ENCODE measurements around the gene PTPRG. TPM values are rescaled to one million over a fixed set of nuclear protein-coding genes. Genes with fewer than 3 reads are reported as not detected.

Gene PTPRG
- total and polyA plus RNA-seq, 10 of the 15 experiments (the other 5 are each of a cell fraction or from before 2014, with no cell fraction given): 0.29 to 20.7 (median 1.4) TPM

DNA sequence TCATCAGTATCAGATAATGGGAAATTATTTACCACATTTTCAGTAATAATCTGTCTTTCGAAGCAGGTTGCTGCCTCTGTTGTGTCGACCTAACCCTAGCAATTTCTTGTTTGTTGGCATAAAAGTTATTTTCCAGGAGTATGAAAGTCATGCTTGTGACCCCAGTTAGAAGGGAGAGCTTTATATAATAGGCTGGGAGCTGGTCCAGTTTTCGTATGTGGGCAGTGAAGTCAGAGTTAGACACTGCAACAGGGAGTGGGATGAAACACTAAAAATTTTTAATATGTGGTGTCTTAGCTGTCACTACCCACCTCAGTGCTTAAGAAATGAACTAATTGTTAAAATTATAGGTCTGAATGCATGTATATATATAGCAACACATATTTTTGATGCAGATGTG lies 463.5 kb downstream of the PTPRG start:
- intact Hi-C loops (cut with micrococcal nuclease; ENCODE audit: unreplicated experiment): no loop called here
- POLR2A ChIA-PET: interaction anchor here (0.6 to 1.2 kb wide), 2 partner anchors 8 to 11 kb away, joined by 3 read pairs; no protein-coding TSS in a partner anchor
- DNase-seq (ENCODE audit: low read depth, low spot score) (no peak), FAIRE-seq (no peak), ATAC-seq (no peak)
- no peaks in the 10 kb centered on the region for H4K20me1 ChIP-seq (ENCODE audit: control insufficient read depth, insufficient read depth)
- 18% methylated on average over 3 of the region's 3 CpGs for WGBS (ENCODE audit: insufficient coverage, insufficient replicate concordance, low lambda C conversion rate, missing lambda C conversion rate)
- BruUV-seq (replicated peaks): no TSS peak
- in situ Hi-C loops (cut with MboI): no loop called here
- no peaks in the 10 kb centered on the region for H3K4me1 ChIP-seq (ENCODE audit: control insufficient read depth, insufficient read depth, low read length)
- no peak for TF ChIP-seq PML (IDR thresholded peaks at IDR 0.05; ENCODE audit: low read length)
- TF ChIP-seq PKNOX1 (IDR thresholded peaks at IDR 0.05): no peak
- no peak for TF ChIP-seq KDM1A (IDR thresholded peaks at IDR 0.05; ENCODE audit: borderline replicate concordance)
- TF ChIP-seq RUNX3 (IDR thresholded peaks at IDR 0.05; ENCODE audit: low read length): no peak
- TF ChIP-seq, protein P1, sequence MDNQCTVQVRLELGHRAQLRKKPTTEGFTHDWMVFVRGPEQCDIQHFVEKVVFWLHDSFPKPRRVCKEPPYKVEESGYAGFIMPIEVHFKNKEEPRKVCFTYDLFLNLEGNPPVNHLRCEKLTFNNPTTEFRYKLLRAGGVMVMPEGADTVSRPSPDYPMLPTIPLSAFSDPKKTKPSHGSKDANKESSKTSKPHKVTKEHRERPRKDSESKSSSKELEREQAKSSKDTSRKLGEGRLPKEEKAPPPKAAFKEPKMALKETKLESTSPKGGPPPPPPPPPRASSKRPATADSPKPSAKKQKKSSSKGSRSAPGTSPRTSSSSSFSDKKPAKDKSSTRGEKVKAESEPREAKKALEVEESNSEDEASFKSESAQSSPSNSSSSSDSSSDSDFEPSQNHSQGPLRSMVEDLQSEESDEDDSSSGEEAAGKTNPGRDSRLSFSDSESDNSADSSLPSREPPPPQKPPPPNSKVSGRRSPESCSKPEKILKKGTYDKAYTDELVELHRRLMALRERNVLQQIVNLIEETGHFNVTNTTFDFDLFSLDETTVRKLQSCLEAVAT (IDR thresholded peaks at IDR 0.05): no peak
- TF ChIP-seq FOXK2 (IDR thresholded peaks at IDR 0.05): no peak
- TF ChIP-seq TBL1XR1 (IDR thresholded peaks at IDR 0.05; ENCODE audit: low read depth, low read length): no peak
- no peak for TF ChIP-seq YY1 (IDR thresholded peaks at IDR 0.05; ENCODE audit: low read depth, low read length)
- no peaks in the 10 kb centered on the region for H3K27me3 ChIP-seq (replicated peaks in 1 of 2; ENCODE audit: control insufficient read depth in 2 of 2, insufficient read depth in 2 of 2, low read length in 1 of 2)
- SMC1A ChIA-PET (ENCODE audit: uncharacterized antibody, unreplicated experiment): interaction anchor here (1.3 kb wide), 1 partner anchor 23 kb away, joined by 3 read pairs; no protein-coding TSS in a partner anchor
- H3K4me3 ChIP-seq: no peak overlapping the region
- CTCF ChIA-PET: interaction anchor here (0.7 to 1.6 kb wide), 2 partner anchors 26 to 166 kb away, joined by 3 to 5 read pairs; no protein-coding TSS in a partner anchor
- no peaks in the 10 kb centered on the region for H3K36me3 ChIP-seq (ENCODE audit: control insufficient read depth in 2 of 2, insufficient read depth in 2 of 2, low read length in 1 of 2)
- no peaks in the 10 kb centered on the region for H3K9me3 ChIP-seq (replicated peaks; ENCODE audit: control insufficient read depth, insufficient read depth, low read length)
- no peak overlapping the region for H3K9ac ChIP-seq (ENCODE audit: control insufficient read depth, insufficient read depth, low read length)
- H3K27ac ChIP-seq (ENCODE audit: control insufficient read depth, insufficient read depth): no peak overlapping the region
- no peak overlapping the region for H3K4me2 ChIP-seq (ENCODE audit: control insufficient read depth, insufficient read depth)
- RAD21 ChIA-PET (ENCODE audit: unreplicated experiment): no interaction called here
- H3K79me2 ChIP-seq (ENCODE audit: control insufficient read depth, insufficient read depth, low read length): no peaks in the 10 kb centered on the region
- H2AFZ ChIP-seq (ENCODE audit: control insufficient read depth, low read depth, low read length): no peak overlapping the region
